GM12878 (cell line): ENCODE data around the gene GNB3.

Experiments used
- CREB1 ChIP-seq: IDR thresholded peaks from 2 replicates; pipeline ENCODE4 v1.6.1; 2012; ENCODE audit warnings: low read depth, mild to moderate bottlenecking, inconsistent platforms
- DPF2 ChIP-seq: fragments of 450-650 bp; IDR thresholded peaks from 2 replicates; pipeline ENCODE4 v1.6.1; 2017; ENCODE audit warnings: mild to moderate bottlenecking
- EP300 ChIP-seq, 2 experiments: fragments of 150-350 bp in 1 of 2; IDR thresholded peaks; 2 replicates each; pipeline ENCODE4 v1.6.1; 2011 to 2012; ENCODE audit warnings: low read depth in 2 of 2, low read length in 2 of 2, borderline replicate concordance in 1 of 2, improper control_type of control experiment in 1 of 2, inconsistent platforms in 1 of 2; ENCODE audit not compliant: control insufficient read depth in 1 of 2
- EZH2 ChIP-seq: IDR thresholded peaks from 2 replicates; pipeline ENCODE4 v1.6.1; 2012; ENCODE audit warnings: low read depth, mild to moderate bottlenecking, control low read depth, inconsistent platforms, low read length, borderline replicate concordance; ENCODE audit not compliant: control insufficient read depth
- NFYB ChIP-seq: IDR thresholded peaks from 2 replicates; pipeline ENCODE4 v1.6.1; 2011; ENCODE audit warnings: low read depth, mild to moderate bottlenecking, low read length, improper control_type of control experiment, moderate library complexity; ENCODE audit not compliant: insufficient read depth
- POLR2AphosphoS5 ChIP-seq: IDR thresholded peaks from 2 replicates; pipeline ENCODE4 v1.6.1; 2011; ENCODE audit warnings: mild to moderate bottlenecking, low read length, inconsistent platforms
- TF ChIP-seq, protein P1 (sequence below): IDR thresholded peaks from 2 replicates; pipeline ENCODE4 v1.6.1; 2012; ENCODE audit warnings: mild to moderate bottlenecking, low read depth, low read length
- TF ChIP-seq, protein P2 (sequence below), 3 experiments: IDR thresholded peaks in 2 of 3; conservative IDR thresholded peaks in 1 of 3; 2 replicates each; pipeline ENCODE4 v1.5.1; 2011; ENCODE audit warnings: low read depth in 3 of 3, low read length in 3 of 3, mild to moderate bottlenecking in 3 of 3, control low read depth in 2 of 3, moderate library complexity in 2 of 3, inconsistent platforms in 1 of 3, mixed read lengths in 1 of 3; ENCODE audit not compliant: control insufficient read depth in 2 of 3, insufficient read depth in 1 of 3; ENCODE audit errors: extremely low read depth in 1 of 3

DNA sequence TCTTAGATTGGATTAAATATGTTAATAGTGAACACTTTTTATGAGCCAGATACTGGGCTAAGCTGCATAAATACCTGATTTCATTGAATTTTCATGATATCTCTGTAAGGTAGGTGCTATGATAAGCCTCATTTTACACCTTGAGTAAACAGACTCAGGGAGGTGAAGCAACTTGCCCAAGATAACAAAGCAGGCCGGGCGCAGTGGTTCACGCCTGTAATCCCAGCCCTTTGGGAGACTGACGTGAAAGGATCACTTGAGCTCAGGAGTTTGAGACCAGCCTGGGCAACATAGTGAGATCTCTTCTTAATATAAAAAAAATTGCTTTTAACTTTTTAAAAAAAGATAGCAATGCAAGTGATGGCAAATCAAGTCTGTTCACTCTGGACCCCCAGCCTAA is 1.4 kb downstream of the GNB3 start:
- TF ChIP-seq, protein P1, sequence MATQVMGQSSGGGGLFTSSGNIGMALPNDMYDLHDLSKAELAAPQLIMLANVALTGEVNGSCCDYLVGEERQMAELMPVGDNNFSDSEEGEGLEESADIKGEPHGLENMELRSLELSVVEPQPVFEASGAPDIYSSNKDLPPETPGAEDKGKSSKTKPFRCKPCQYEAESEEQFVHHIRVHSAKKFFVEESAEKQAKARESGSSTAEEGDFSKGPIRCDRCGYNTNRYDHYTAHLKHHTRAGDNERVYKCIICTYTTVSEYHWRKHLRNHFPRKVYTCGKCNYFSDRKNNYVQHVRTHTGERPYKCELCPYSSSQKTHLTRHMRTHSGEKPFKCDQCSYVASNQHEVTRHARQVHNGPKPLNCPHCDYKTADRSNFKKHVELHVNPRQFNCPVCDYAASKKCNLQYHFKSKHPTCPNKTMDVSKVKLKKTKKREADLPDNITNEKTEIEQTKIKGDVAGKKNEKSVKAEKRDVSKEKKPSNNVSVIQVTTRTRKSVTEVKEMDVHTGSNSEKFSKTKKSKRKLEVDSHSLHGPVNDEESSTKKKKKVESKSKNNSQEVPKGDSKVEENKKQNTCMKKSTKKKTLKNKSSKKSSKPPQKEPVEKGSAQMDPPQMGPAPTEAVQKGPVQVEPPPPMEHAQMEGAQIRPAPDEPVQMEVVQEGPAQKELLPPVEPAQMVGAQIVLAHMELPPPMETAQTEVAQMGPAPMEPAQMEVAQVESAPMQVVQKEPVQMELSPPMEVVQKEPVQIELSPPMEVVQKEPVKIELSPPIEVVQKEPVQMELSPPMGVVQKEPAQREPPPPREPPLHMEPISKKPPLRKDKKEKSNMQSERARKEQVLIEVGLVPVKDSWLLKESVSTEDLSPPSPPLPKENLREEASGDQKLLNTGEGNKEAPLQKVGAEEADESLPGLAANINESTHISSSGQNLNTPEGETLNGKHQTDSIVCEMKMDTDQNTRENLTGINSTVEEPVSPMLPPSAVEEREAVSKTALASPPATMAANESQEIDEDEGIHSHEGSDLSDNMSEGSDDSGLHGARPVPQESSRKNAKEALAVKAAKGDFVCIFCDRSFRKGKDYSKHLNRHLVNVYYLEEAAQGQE, result no peak
- TF ChIP-seq POLR2AphosphoS5, result no peak
- no peak for TF ChIP-seq CREB1
- TF ChIP-seq NFYB, result no peak
- no peak for TF ChIP-seq EZH2
- no peak for TF ChIP-seq DPF2
- no peak for TF ChIP-seq EP300 (IDR thresholded peaks at IDR 0.05; ENCODE audit: borderline replicate concordance in 1 of 2, control insufficient read depth in 1 of 2, low read depth in 2 of 2, low read length in 2 of 2)
- TF ChIP-seq, protein P2, sequence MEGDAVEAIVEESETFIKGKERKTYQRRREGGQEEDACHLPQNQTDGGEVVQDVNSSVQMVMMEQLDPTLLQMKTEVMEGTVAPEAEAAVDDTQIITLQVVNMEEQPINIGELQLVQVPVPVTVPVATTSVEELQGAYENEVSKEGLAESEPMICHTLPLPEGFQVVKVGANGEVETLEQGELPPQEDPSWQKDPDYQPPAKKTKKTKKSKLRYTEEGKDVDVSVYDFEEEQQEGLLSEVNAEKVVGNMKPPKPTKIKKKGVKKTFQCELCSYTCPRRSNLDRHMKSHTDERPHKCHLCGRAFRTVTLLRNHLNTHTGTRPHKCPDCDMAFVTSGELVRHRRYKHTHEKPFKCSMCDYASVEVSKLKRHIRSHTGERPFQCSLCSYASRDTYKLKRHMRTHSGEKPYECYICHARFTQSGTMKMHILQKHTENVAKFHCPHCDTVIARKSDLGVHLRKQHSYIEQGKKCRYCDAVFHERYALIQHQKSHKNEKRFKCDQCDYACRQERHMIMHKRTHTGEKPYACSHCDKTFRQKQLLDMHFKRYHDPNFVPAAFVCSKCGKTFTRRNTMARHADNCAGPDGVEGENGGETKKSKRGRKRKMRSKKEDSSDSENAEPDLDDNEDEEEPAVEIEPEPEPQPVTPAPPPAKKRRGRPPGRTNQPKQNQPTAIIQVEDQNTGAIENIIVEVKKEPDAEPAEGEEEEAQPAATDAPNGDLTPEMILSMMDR (IDR thresholded peaks at IDR 0.05 in 2 of 3, conservative IDR thresholded peaks at IDR 0.05 in 1 of 3; ENCODE audit: control insufficient read depth in 2 of 3, extremely low read depth in 1 of 3, insufficient read depth in 1 of 3, low read depth in 3 of 3, low read length in 3 of 3), result no peak
